IMR-90 (cell line): ENCODE measurements around the gene ZFAND6. TPM values are rescaled to one million over a fixed set of nuclear protein-coding genes. Genes with fewer than 3 reads are reported as not detected.

ENCODE experiments used
- ATAC-seq: fragments of 200-7000 bp; cut with Tn5 transposase; 2 replicates; pipeline ENCODE4 v1.9.1; 2020; ENCODE audit warnings: low read depth, mild to moderate bottlenecking, moderate library complexity
- BruUV-seq: library from RNA; stranded (reverse); fragments of 400-500 nt; replicated peaks from 2 replicates; lab custom pipeline; 2021; lab: Mats Ljungman, UMichigan
- CTCF ChIA-PET: fragments of 300-600 bp; formaldehyde crosslinking; extraction: SDS; loops from one replicate; lab custom pipeline; 2021; ENCODE audit warnings: antibody characterized with exemption; lab: Yijun Ruan, JAX
- POLR2A ChIA-PET: fragments of 300-600 bp; sonication (Branson Sonifier 250); formaldehyde crosslinking; loops from one replicate; lab custom pipeline; 2022; ENCODE audit warnings: antibody characterized with exemption; ENCODE audit not compliant: unreplicated experiment; lab: Charles Lee
- DNase-seq: peaks from one replicate; pipeline ENCODE4 v3.0.0; 2013
- H2AFZ ChIP-seq: replicated peaks from 2 replicates; pipeline ENCODE3; 2013; ENCODE audit warnings: low read length, mild to moderate bottlenecking; ENCODE audit not compliant: poor library complexity
- H2AK5ac ChIP-seq: 2 replicates; pipeline ENCODE4 v1.6.1; 2013; ENCODE audit warnings: low read depth, low read length, inconsistent platforms
- H2AK9ac ChIP-seq: replicated peaks from 2 replicates; pipeline ENCODE3; 2013; ENCODE audit warnings: mild to moderate bottlenecking, low read depth, low read length, moderate library complexity; ENCODE audit not compliant: poor library complexity
- H2BK120ac ChIP-seq: 2 replicates; pipeline ENCODE4 v1.6.1; 2013; ENCODE audit warnings: low read depth, low read length, inconsistent platforms
- H2BK15ac ChIP-seq: 3 replicates; pipeline ENCODE4 v1.6.1; 2013; ENCODE audit warnings: low read depth, low read length, inconsistent platforms
- H2BK20ac ChIP-seq: 2 replicates; pipeline ENCODE4 v1.6.1; 2013; ENCODE audit warnings: low read depth, mild to moderate bottlenecking, inconsistent platforms, low read length, moderate library complexity
- H2BK5ac ChIP-seq: 2 replicates; pipeline ENCODE4 v1.6.1; 2013; ENCODE audit warnings: mild to moderate bottlenecking, low read depth, low read length, inconsistent platforms; ENCODE audit not compliant: poor library complexity, severe bottlenecking
- H3K14ac ChIP-seq: replicated peaks from 2 replicates; pipeline ENCODE4 v1.6.1; 2013; ENCODE audit warnings: low read depth, low read length, inconsistent platforms
- H3K18ac ChIP-seq: 2 replicates; pipeline ENCODE4 v1.6.1; 2013; ENCODE audit warnings: low read depth, low read length, control low read depth
- H3K23ac ChIP-seq: 2 replicates; pipeline ENCODE4 v1.6.1; 2013; ENCODE audit warnings: low read depth, low read length, inconsistent platforms
- H3K27ac ChIP-seq: 2 replicates; pipeline ENCODE4 v1.5.1; 2013; ENCODE audit warnings: mild to moderate bottlenecking, control low read depth, low read length; ENCODE audit not compliant: insufficient read depth
- H3K27me3 ChIP-seq: 2 replicates; pipeline ENCODE4 v1.6.1; 2013; ENCODE audit warnings: low read length; ENCODE audit not compliant: control insufficient read depth, insufficient read depth
- H3K36me3 ChIP-seq: 2 replicates; pipeline ENCODE4 v1.6.1; 2013; ENCODE audit warnings: low read length, mixed read lengths; ENCODE audit not compliant: control insufficient read depth, insufficient read depth
- H3K4ac ChIP-seq: 2 replicates; pipeline ENCODE4 v1.6.1; 2013; ENCODE audit warnings: low read depth, low read length, inconsistent platforms
- H3K4me1 ChIP-seq: 2 replicates; pipeline ENCODE4 v1.6.1; 2013; ENCODE audit warnings: low read length, mixed read lengths; ENCODE audit not compliant: control insufficient read depth, insufficient read depth
- H3K4me2 ChIP-seq: 2 replicates; pipeline ENCODE4 v1.6.1; 2013; ENCODE audit warnings: low read depth, mild to moderate bottlenecking, control low read depth, low read length, moderate library complexity
- H3K4me3 ChIP-seq: 2 replicates; pipeline ENCODE4 v1.5.1; 2013; ENCODE audit warnings: low read depth, mild to moderate bottlenecking, control low read depth, low read length, moderate library complexity; ENCODE audit not compliant: insufficient read depth
- H3K56ac ChIP-seq: 2 replicates; pipeline ENCODE4 v1.6.1; 2013; ENCODE audit warnings: low read length, inconsistent platforms; ENCODE audit not compliant: insufficient read depth; ENCODE audit errors: extremely low read depth
- H3K79me1 ChIP-seq, 2 experiments: 2 replicates each; pipeline ENCODE4 v1.6.1; 2013; ENCODE audit warnings: low read length in 2 of 2, inconsistent platforms in 1 of 2, low read depth in 1 of 2
- H3K9ac ChIP-seq: 2 replicates; pipeline ENCODE4 v1.6.1; 2013; ENCODE audit warnings: low read depth, low read length, control low read depth
- H3K9me1 ChIP-seq: 2 replicates; pipeline ENCODE4 v1.6.1; 2013; ENCODE audit warnings: low read length, inconsistent platforms; ENCODE audit not compliant: insufficient read depth
- H3K9me3 ChIP-seq: 2 replicates; pipeline ENCODE4 v1.6.1; 2013; ENCODE audit warnings: low read length; ENCODE audit not compliant: control insufficient read depth, insufficient read depth
- H4K20me1 ChIP-seq: 2 replicates; pipeline ENCODE4 v1.6.1; 2013; ENCODE audit warnings: low read length, inconsistent platforms; ENCODE audit not compliant: insufficient read depth
- H4K5ac ChIP-seq: 2 replicates; pipeline ENCODE4 v1.6.1; 2013; ENCODE audit warnings: mild to moderate bottlenecking, low read depth, low read length, control low read depth
- H4K8ac ChIP-seq, 2 experiments: 2 replicates each; pipeline ENCODE4 v1.6.1; 2013; ENCODE audit warnings: low read depth in 2 of 2, low read length in 2 of 2, control low read depth in 1 of 2, inconsistent platforms in 1 of 2
- H4K91ac ChIP-seq: 2 replicates; pipeline ENCODE4 v1.6.1; 2013; ENCODE audit warnings: low read depth, low read length, inconsistent platforms; ENCODE audit not compliant: insufficient read depth
- MAZ ChIP-seq: IDR thresholded peaks from 2 replicates; pipeline ENCODE4 v1.6.1; 2012; ENCODE audit warnings: low read depth, mild to moderate bottlenecking, low read length, improper control_type of control experiment, moderate library complexity, borderline replicate concordance
- WGBS, 2 experiments: methylation state at CpG; one replicate each; pipeline versions ENCODE4 v1.1.5 to v1.1.7; 2013; ENCODE audit warnings: missing lambda C conversion rate in 2 of 2; ENCODE audit not compliant: insufficient read length in 1 of 2; ENCODE audit errors: extremely low coverage in 2 of 2; 5-methylcytosine and 5-hydroxymethylcytosine counted together
- dilution Hi-C: fragments of 300-500 bp; cut with HindIII; formaldehyde crosslinking; loops from one replicate; pipeline ENCODE4 v1.14.3; 2018; ENCODE audit warnings: low sequenced_read_pairs; ENCODE audit not compliant: unreplicated experiment
- in situ Hi-C: fragments of 300-500 bp; cut with MboI; formaldehyde crosslinking; loops from 3 replicates; pipeline ENCODE4 v1.14.3; 2019; ENCODE audit warnings: low sequenced_read_pairs, inconsistent platforms, mixed read lengths
- intact Hi-C: fragments of 100-400 bp; cut with micrococcal nuclease; formaldehyde crosslinking; loops from 2 replicates; pipeline ENCODE4 v1.10.0; 2022
- polyA plus RNA-seq, 3 experiments: library from polyadenylated mRNA; depleted of rRNA; stranded (reverse); fragments of >200 nt; gene quantifications; 2 replicates each; pipeline ENCODE4 v1.2.3, GENCODE V29; 2012; ENCODE audit warnings: low replicate concordance in 1 of 3
- total RNA-seq: library from RNA; depleted of rRNA; stranded (reverse); fragments of >200 nt; gene quantifications from 2 replicates; pipeline ENCODE4 v1.2.3, GENCODE V29; 2012
- TF ChIP-seq, protein P1 (sequence below): conservative IDR thresholded peaks from 2 replicates; pipeline ENCODE4 v1.5.1; 2012; ENCODE audit warnings: mild to moderate bottlenecking, low read depth, low read length, improper control_type of control experiment

ZFAND6 gene
- total and polyA plus RNA-seq, 2 of the 4 experiments (the other 2 are of a cell fraction) = 77.5 to 96.4 TPM

DNA sequence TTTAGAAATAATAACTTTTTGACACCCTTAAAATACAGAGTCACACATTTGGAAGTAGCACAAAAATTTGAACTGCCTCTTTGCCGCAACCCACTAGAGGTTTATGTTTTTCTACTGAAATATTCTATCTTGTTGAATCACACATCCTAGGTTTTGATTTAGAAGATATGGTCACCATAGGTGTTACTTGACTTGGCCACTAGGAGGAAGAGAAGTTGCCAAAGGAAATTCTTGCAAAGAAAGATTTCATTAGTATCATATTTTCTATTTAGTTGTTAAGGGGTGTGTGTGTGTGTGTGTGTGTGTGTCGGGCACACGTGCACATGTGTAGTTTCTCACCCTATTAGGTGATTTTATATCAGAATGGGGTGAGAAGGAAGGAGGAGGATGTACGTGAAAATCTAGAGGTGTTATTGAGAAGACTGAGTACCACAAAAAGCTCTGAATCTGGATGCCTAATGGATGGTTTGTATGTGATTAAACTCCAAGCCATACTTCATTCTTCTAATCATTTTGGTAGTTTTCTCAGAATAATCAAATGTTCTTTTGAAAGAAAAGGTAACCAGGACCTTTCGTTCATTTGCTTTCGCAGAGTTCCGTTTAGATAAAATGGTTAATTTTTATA, 31.5 kb downstream of the ZFAND6 start:
- no CpG with 5 or more reads among the region's 7 CpGs for WGBS, 2 experiments
- H3K9ac ChIP-seq = no peak overlapping the region
- TF ChIP-seq, protein P1, sequence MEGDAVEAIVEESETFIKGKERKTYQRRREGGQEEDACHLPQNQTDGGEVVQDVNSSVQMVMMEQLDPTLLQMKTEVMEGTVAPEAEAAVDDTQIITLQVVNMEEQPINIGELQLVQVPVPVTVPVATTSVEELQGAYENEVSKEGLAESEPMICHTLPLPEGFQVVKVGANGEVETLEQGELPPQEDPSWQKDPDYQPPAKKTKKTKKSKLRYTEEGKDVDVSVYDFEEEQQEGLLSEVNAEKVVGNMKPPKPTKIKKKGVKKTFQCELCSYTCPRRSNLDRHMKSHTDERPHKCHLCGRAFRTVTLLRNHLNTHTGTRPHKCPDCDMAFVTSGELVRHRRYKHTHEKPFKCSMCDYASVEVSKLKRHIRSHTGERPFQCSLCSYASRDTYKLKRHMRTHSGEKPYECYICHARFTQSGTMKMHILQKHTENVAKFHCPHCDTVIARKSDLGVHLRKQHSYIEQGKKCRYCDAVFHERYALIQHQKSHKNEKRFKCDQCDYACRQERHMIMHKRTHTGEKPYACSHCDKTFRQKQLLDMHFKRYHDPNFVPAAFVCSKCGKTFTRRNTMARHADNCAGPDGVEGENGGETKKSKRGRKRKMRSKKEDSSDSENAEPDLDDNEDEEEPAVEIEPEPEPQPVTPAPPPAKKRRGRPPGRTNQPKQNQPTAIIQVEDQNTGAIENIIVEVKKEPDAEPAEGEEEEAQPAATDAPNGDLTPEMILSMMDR = peak; percentile 36
- no peak for TF ChIP-seq MAZ
- H3K36me3 ChIP-seq = no peaks in the 10 kb centered on the region
- H3K4me2 ChIP-seq = no peak overlapping the region
- H4K20me1 ChIP-seq = peaks cover 53% of the 10 kb centered on the region
- dilution Hi-C loops (no loop called here), in situ Hi-C loops (no loop called here), intact Hi-C loops (loop anchor here (1.0 kb wide), 1 partner anchor 23 kb away; no protein-coding TSS in a partner anchor)
- H3K4me1 ChIP-seq = peaks cover 1% of the 10 kb centered on the region; the same call in 1 of the 2 replicates
- no peak overlapping the region for H3K23ac ChIP-seq
- no peak overlapping the region for H3K14ac ChIP-seq
- ChIA-PET POLR2A (no interaction called here), CTCF (interaction anchor here (1.1 kb wide), 1 partner anchor 14 kb away, joined by 3 read pairs; no protein-coding TSS in a partner anchor)
- H3K9me1 ChIP-seq = peaks cover 2% of the 10 kb centered on the region
- H2AFZ ChIP-seq = no peak overlapping the region
- H4K91ac ChIP-seq = no peak overlapping the region
- no peak overlapping the region for H2AK5ac ChIP-seq
- H3K9me3 ChIP-seq = no peaks in the 10 kb centered on the region
- H4K5ac ChIP-seq = no peak overlapping the region
- peaks cover 35 to 72% of the 10 kb centered on the region in 2 experiments for H3K79me1 ChIP-seq
- no peak overlapping the region for H3K4me3 ChIP-seq
- H2BK120ac ChIP-seq = no peak overlapping the region
- no peak overlapping the region for H2BK20ac ChIP-seq
- H3K27me3 ChIP-seq = no peaks in the 10 kb centered on the region
- no peak overlapping the region for H3K27ac ChIP-seq
- no peak overlapping the region for H3K4ac ChIP-seq
- no peak overlapping the region for H2BK5ac ChIP-seq
- H2BK15ac ChIP-seq = no peak overlapping the region
- H4K8ac ChIP-seq = no peak overlapping the region
- no peak overlapping the region for H3K56ac ChIP-seq
- DNase-seq (no peak), ATAC-seq (no peak)
- no peak overlapping the region for H2AK9ac ChIP-seq
- BruUV-seq = no TSS peak
- no peak overlapping the region for H3K18ac ChIP-seq
